ENCODE results near the gene ANKZF1. TPM values are rescaled to one million over a fixed set of nuclear protein-coding genes. Genes with fewer than 3 reads are reported as not detected.

Gene ANKZF1
- total and polyA plus RNA-seq, 9 donors, result 16.3 to 32.0 (median 22.5) TPM

GRCh38 chr2:219228041-219228910 lies 1.3 kb upstream of the ANKZF1 start:
- Histone ChIP-seq H3K4me1 (ENCODE audit: control insufficient read depth, insufficient read depth, low read length) (peaks cover 21% of the 10 kb centered on the region), H3K27me3 (ENCODE audit: control insufficient read depth, insufficient read depth, low read length) (no peaks in the 10 kb centered on the region), H3K4me3 (ENCODE audit: low read length) (peak overlapping the region; percentile 85), H3K36me3 (ENCODE audit: control insufficient read depth, insufficient read depth, low read length) (peaks cover 52% of the 10 kb centered on the region), H3K27ac (ENCODE audit: low read length) (peak overlapping the region; percentile 79), H3K9me3 (replicated peaks; ENCODE audit: control insufficient read depth, low read depth, low read length) (no peaks in the 10 kb centered on the region)
- WGBS (ENCODE audit: insufficient coverage), result 45% methylated on average over 4 of the region's 7 CpGs
- DNase-seq, result peak; percentile 38

- Histone ChIP-seq H3K27me3 (ENCODE audit: control insufficient read depth, insufficient read depth, low read length) (no peaks in the 10 kb centered on the region), H3K9me3 (replicated peaks; ENCODE audit: control insufficient read depth, low read depth, low read length) (no peaks in the 10 kb centered on the region), H3K4me1 (ENCODE audit: control insufficient read depth, insufficient read depth, low read length) (peaks cover 21% of the 10 kb centered on the region), H3K4me3 (ENCODE audit: low read length) (peak overlapping the region; percentile 85), H3K27ac (ENCODE audit: low read length) (peak overlapping the region; percentile 79), H3K36me3 (ENCODE audit: control insufficient read depth, insufficient read depth, low read length) (peaks cover 52% of the 10 kb centered on the region)
- 4% methylated on average over 18 of the region's 19 CpGs for WGBS (ENCODE audit: insufficient coverage)
- DNase-seq, result no peak
Measured at GRCh38 chr2:219228911-219229304, 698 bp upstream of the ANKZF1 start.

DNA sequence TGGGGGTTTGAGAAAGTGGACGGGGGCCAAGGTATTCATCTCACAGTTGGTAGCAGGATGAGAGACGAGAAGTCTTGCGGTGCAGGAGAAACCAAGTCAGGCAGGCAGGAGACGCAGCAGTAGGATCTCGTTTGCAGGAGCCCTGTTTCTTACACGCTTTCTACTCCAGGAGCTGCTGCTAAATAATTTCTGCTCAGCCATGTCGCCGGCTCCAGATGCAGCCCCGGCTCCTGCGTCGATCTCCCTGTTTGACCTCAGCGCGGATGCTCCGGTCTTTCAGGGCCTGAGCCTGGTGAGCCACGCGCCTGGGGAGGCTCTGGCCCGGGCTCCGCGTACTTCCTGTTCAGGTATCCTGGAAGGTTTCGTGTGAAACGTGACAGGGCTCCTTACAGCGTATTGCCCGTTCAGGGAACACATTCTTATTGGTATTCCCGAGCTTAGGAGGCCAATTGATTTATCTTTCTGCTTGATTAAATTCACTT lies 494 bp downstream of the ANKZF1 start:
- H3K9me3 ChIP-seq (replicated peaks; ENCODE audit: control insufficient read depth, low read depth, low read length), result no peaks in the 10 kb centered on the region
- peak; percentile 39 for DNase-seq
- 0% methylated on average over 24 of the region's 24 CpGs for WGBS (ENCODE audit: insufficient coverage)
- peak overlapping the region; percentile 85 for H3K4me3 ChIP-seq (ENCODE audit: low read length)
- H3K27ac ChIP-seq (ENCODE audit: low read length), result peak overlapping the region; percentile 95
- no peaks in the 10 kb centered on the region for H3K27me3 ChIP-seq (ENCODE audit: control insufficient read depth, insufficient read depth, low read length)
- H3K4me1 ChIP-seq (ENCODE audit: control insufficient read depth, insufficient read depth, low read length), result peaks cover 21% of the 10 kb centered on the region
- H3K36me3 ChIP-seq (ENCODE audit: control insufficient read depth, insufficient read depth, low read length), result peaks cover 52% of the 10 kb centered on the region

DNA sequence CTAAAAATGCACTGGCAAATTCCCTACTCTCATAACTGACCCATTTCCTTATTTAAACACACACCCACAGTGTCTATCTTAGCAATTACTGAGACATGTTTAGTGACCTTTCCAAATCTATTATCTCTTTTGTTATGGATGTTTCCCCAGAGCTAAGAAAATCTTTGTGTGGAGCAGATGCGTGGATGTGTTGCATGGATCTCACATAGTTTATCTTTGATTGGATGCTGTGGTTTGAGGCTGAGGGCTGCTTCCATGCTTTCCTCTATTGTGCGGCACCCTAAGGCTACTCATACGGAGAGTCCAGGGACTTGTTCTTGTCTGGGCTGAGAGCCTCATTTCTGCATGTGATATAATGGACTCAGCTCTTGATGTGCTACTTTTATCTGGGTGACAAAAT lies 4.7 kb downstream of the ANKZF1 start:
- no CpG with 5 or more reads among the region's 3 CpGs for WGBS (ENCODE audit: insufficient coverage)
- Histone ChIP-seq H3K4me3 (ENCODE audit: low read length) (no peak overlapping the region), H3K27me3 (ENCODE audit: control insufficient read depth, insufficient read depth, low read length) (no peaks in the 10 kb centered on the region), H3K36me3 (ENCODE audit: control insufficient read depth, insufficient read depth, low read length) (peaks cover 67% of the 10 kb centered on the region), H3K27ac (ENCODE audit: low read length) (no peak overlapping the region), H3K9me3 (replicated peaks; ENCODE audit: control insufficient read depth, low read depth, low read length) (no peaks in the 10 kb centered on the region), H3K4me1 (ENCODE audit: control insufficient read depth, insufficient read depth, low read length) (peaks cover 8% of the 10 kb centered on the region)
- no peak for DNase-seq

- Histone ChIP-seq H3K36me3 (ENCODE audit: control insufficient read depth, insufficient read depth, low read length) (peaks cover 23% of the 10 kb centered on the region), H3K9me3 (replicated peaks; ENCODE audit: control insufficient read depth, low read depth, low read length) (no peaks in the 10 kb centered on the region), H3K4me3 (ENCODE audit: low read length) (peak overlapping the region; percentile 18), H3K27me3 (ENCODE audit: control insufficient read depth, insufficient read depth, low read length) (no peaks in the 10 kb centered on the region), H3K4me1 (ENCODE audit: control insufficient read depth, insufficient read depth, low read length) (peaks cover 15% of the 10 kb centered on the region), H3K27ac (ENCODE audit: low read length) (no peak overlapping the region)
- WGBS (ENCODE audit: insufficient coverage), result 25% methylated on average over 26 of the region's 28 CpGs
- peak; percentile 62 for DNase-seq
Measured at GRCh38 chr2:219243291-219243761, 13.7 kb downstream of the ANKZF1 start.

DNA sequence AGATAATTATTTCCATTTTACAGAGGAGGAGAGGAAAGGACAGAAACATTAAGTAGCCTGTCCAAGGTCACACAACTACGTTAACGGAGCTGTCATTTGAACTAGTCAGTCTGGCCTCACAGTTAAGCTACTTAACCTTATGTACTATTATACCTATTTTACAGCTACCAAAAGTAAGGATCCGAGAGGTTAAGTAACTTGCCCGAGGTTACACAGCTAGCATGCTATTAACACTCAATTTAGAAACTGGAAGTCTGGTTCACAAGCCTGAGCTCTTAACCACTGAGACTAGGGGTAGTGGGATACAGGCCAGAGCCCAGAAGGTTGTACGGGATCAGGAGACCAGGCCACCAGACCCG lies 15.2 kb downstream of the ANKZF1 start:
- WGBS (ENCODE audit: insufficient coverage), result 67% methylated on average over 1 of the region's 6 CpGs
- peaks cover 20% of the 10 kb centered on the region for H3K4me1 ChIP-seq (ENCODE audit: control insufficient read depth, insufficient read depth, low read length)

DNA sequence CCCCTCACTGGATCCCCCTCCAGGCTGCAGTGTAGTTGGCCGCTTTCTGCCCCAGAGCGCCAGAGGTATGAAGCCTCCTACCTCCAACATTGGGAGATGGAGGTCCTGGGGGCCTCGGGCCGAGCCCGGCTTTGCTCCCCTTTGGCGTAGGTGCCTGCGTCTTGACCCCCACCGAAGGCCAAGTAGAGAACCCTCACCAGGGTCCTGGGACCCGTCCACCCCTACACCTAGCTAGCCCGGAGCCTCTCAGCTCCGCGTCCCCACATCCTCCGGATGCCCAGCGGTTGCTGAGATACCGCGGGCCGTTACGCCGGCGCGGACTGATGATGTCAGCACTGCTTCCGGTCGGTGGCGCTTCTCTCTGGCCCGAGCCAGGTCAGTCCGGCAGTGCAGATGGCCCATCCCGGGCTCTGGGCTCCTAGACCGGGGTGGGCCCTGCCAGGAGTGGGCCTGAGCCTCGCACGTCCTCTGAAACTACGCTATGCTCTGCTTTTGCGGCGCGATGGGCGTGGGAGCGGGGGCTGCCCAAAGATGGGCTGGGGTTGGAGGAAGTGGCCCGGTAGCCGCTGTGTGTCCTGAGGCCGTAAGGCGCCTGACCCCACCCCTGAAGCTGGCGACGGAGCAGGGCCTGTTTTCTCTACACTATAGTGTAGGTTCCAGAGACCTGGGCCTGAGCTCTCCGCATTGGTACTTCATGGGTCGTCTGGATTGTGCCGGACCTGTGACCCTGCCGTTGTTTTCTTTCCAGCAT lies 15.7 kb downstream of the ANKZF1 start, which contains the start of the genes GLB1L and STK16:
GLB1L (minus strand) TSS at position 297 of the 751 bp plus-strand sequence. CDS start 1,871 bp downstream, outside the sequence.
STK16 (plus strand) TSS at position 332 of the 751 bp plus-strand sequence. CDS start 521 bp downstream, outside the sequence.
- H3K36me3 ChIP-seq (ENCODE audit: control insufficient read depth, insufficient read depth, low read length), result peaks cover 22% of the 10 kb centered on the region
- peak within 1 kb of the TSS; percentile 89 for H3K27ac ChIP-seq (ENCODE audit: low read length)
- H3K27me3 ChIP-seq (ENCODE audit: control insufficient read depth, insufficient read depth, low read length), result no peaks in the 10 kb centered on the region
- peak; percentile 97 for DNase-seq
- H3K4me1 ChIP-seq (ENCODE audit: control insufficient read depth, insufficient read depth, low read length), result peaks cover 26% of the 10 kb centered on the region
- H3K9me3 ChIP-seq (replicated peaks; ENCODE audit: control insufficient read depth, low read depth, low read length), result no peaks in the 10 kb centered on the region
- WGBS (ENCODE audit: insufficient coverage), result under 1% methylated on average over 44 of the region's 46 CpGs
- H3K4me3 ChIP-seq (ENCODE audit: low read length), result peak within 1 kb of the TSS; percentile 90

More for the DNA sequence above, 15.2 kb downstream of the ANKZF1 start:
- Histone ChIP-seq H3K36me3 (ENCODE audit: control insufficient read depth, insufficient read depth, low read length) (peaks cover 22% of the 10 kb centered on the region), H3K9me3 (replicated peaks; ENCODE audit: control insufficient read depth, low read depth, low read length) (no peaks in the 10 kb centered on the region), H3K27me3 (ENCODE audit: control insufficient read depth, insufficient read depth, low read length) (no peaks in the 10 kb centered on the region), H3K4me3 (ENCODE audit: low read length) (peak overlapping the region; percentile 90), H3K27ac (ENCODE audit: low read length) (peak overlapping the region; percentile 89)
- no peak for DNase-seq

- no peak for DNase-seq
- Histone ChIP-seq H3K27ac (ENCODE audit: low read length) (peak overlapping the region; percentile 89), H3K27me3 (ENCODE audit: control insufficient read depth, insufficient read depth, low read length) (no peaks in the 10 kb centered on the region), H3K9me3 (replicated peaks; ENCODE audit: control insufficient read depth, low read depth, low read length) (no peaks in the 10 kb centered on the region), H3K36me3 (ENCODE audit: control insufficient read depth, insufficient read depth, low read length) (peaks cover 26% of the 10 kb centered on the region), H3K4me1 (ENCODE audit: control insufficient read depth, insufficient read depth, low read length) (peaks cover 30% of the 10 kb centered on the region), H3K4me3 (ENCODE audit: low read length) (peak overlapping the region; percentile 90)
- 4% methylated on average over 5 of the region's 10 CpGs for WGBS (ENCODE audit: insufficient coverage)
Measured at GRCh38 chr2:219245899-219246230, 16.3 kb downstream of the ANKZF1 start.

DNA sequence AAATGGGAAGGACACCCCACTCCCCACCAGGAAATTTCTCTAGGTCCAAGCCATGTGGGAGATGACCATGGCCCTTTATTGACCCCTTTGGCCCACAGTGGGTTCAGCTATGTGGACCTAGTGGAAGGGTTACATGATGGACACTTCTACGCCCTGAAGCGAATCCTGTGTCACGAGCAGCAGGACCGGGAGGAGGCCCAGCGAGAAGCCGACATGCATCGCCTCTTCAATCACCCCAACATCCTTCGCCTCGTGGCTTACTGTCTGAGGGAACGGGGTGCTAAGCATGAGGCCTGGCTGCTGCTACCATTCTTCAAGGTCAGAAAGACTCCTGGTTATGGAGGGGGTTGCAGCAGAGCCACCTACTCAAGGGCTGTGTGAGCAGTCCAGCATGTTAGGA lies 17.0 kb downstream of the ANKZF1 start:
- H3K27ac ChIP-seq (ENCODE audit: low read length), result no peak overlapping the region
- DNase-seq, result no peak
- peaks cover 29% of the 10 kb centered on the region for H3K36me3 ChIP-seq (ENCODE audit: control insufficient read depth, insufficient read depth, low read length)
- 100% methylated on average over 1 of the region's 10 CpGs for WGBS (ENCODE audit: insufficient coverage)
- H3K4me1 ChIP-seq (ENCODE audit: control insufficient read depth, insufficient read depth, low read length), result peaks cover 35% of the 10 kb centered on the region
- H3K27me3 ChIP-seq (ENCODE audit: control insufficient read depth, insufficient read depth, low read length), result peaks cover 2% of the 10 kb centered on the region
- H3K9me3 ChIP-seq (replicated peaks; ENCODE audit: control insufficient read depth, low read depth, low read length), result no peaks in the 10 kb centered on the region
- H3K4me3 ChIP-seq (ENCODE audit: low read length), result no peak overlapping the region
